Measurements from ENCODE around the gene WAS. TPM values are rescaled to one million over a fixed set of nuclear protein-coding genes. Genes with fewer than 3 reads are reported as not detected.

WAS gene
- polyA plus RNA-seq, 3 donors, result 22.8 to 159 (median 38.0) TPM

DNA sequence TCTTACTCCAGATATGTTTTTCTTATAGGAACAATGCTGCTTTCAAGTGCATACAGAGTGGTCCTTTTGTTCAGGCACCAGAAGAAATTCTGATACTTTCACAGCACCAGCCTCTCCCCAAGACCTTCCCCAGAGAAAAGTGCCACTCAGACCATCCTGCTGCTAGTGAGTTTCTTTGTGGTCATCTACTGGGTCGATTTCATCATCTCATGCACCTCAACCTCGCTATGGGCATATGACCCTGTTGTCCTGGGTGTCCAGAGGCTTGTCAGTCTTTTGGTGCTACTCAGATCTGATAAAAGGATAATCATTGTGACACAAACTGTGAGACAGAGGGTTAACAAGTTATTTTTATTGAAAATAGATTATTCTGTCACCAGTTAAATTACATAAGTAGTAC is 46.8 kb upstream of the WAS start:
- H3K4me1 Mint-ChIP-seq, result peaks cover 2% of the 10 kb centered on the region
- Histone ChIP-seq H3K9me3 (replicated peaks in 1 of 2; ENCODE audit: control insufficient read depth in 1 of 2, insufficient read depth in 1 of 2, low read length in 2 of 2) (no peaks in the 10 kb centered on the region), H3K4me2 (replicated peaks; ENCODE audit: extremely low read depth, low read length, poor library complexity, severe bottlenecking) (no peak overlapping the region), H3K9ac (ENCODE audit: insufficient read depth, low read length, poor library complexity, severe bottlenecking) (no peak overlapping the region), H3K4me3 (replicated peaks in 1 of 3; ENCODE audit: low read depth in 2 of 3, low read length in 3 of 3) (no peak overlapping the region), H3K27ac (ENCODE audit: low read depth in 1 of 2, low read length in 2 of 2) (no peak overlapping the region), H3K36me3 (replicated peaks in 1 of 2; ENCODE audit: control insufficient read depth in 1 of 2, insufficient read depth in 2 of 2, low read length in 2 of 2) (no peaks in the 10 kb centered on the region), H3K27me3 (ENCODE audit: control insufficient read depth in 2 of 2, insufficient read depth in 2 of 2, low read length in 2 of 2) (no peaks in the 10 kb centered on the region), H3K79me2 (ENCODE audit: insufficient read depth, low read length) (no peaks in the 10 kb centered on the region), H3K4me1 (ENCODE audit: control insufficient read depth in 1 of 2, insufficient read depth in 2 of 2, low read length in 2 of 2) (peaks cover 4 to 6% of the 10 kb centered on the region in 2 donors), H4K20me1 (ENCODE audit: insufficient read depth, low read length) (no peaks in the 10 kb centered on the region), H2AFZ (ENCODE audit: insufficient read depth, low read depth, low read length, poor library complexity, severe bottlenecking) (peak overlapping the region; percentile 13)
- WGBS (ENCODE audit: insufficient coverage), result no CpG with 5 or more reads among the region's 2 CpGs
- no peak overlapping the region for H3K27ac Mint-ChIP-seq
- H3K36me3 Mint-ChIP-seq, result no peaks in the 10 kb centered on the region
- TF ChIP-seq, protein P1, sequence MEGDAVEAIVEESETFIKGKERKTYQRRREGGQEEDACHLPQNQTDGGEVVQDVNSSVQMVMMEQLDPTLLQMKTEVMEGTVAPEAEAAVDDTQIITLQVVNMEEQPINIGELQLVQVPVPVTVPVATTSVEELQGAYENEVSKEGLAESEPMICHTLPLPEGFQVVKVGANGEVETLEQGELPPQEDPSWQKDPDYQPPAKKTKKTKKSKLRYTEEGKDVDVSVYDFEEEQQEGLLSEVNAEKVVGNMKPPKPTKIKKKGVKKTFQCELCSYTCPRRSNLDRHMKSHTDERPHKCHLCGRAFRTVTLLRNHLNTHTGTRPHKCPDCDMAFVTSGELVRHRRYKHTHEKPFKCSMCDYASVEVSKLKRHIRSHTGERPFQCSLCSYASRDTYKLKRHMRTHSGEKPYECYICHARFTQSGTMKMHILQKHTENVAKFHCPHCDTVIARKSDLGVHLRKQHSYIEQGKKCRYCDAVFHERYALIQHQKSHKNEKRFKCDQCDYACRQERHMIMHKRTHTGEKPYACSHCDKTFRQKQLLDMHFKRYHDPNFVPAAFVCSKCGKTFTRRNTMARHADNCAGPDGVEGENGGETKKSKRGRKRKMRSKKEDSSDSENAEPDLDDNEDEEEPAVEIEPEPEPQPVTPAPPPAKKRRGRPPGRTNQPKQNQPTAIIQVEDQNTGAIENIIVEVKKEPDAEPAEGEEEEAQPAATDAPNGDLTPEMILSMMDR (IDR thresholded peaks at IDR 0.05), result no peak
- no peak for DNase-seq
- peaks cover 0 to 3% (median 0%) of the 10 kb centered on the region in 7 donors for H3K9me3 Mint-ChIP-seq
- H3K27me3 Mint-ChIP-seq (ENCODE audit: low read depth in 3 of 3), result peaks cover 0 to 6% (median 0%) of the 10 kb centered on the region in 3 donors
- intact Hi-C loops (cut with micrococcal nuclease), result no loop called here
- H3K4me3 Mint-ChIP-seq, result no peak overlapping the region

DNA sequence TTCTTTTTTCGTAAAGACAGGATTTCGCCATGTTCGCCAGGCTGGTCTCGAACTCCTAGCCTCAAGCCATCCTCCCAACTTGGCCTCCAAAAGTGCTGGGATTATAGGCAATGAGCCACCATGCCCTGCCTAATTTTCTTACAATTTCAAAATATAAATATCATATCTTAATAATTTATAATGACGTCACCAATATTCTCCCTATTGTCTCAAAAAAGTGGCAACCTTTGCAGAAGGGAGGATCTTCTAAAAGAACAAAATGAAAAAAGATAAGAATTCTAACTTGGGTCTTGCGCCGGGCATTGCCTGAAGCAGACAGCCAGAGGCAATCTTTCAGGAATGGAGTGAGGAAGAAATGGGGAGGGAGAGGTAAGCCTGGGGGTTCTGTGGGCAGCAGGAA is 37.9 kb upstream of the WAS start:
- intact Hi-C loops (cut with micrococcal nuclease), result loop anchor here (10.0 kb wide), 1 partner anchor 49 kb away; the partner anchor contains the start of gene SUV39H1 (in 2 of the 2)
- TF ChIP-seq, protein P1 (IDR thresholded peaks at IDR 0.05), result no peak
- no peaks in the 10 kb centered on the region for H3K27me3 ChIP-seq (ENCODE audit: control insufficient read depth in 2 of 2, insufficient read depth in 2 of 2, low read length in 2 of 2)

More for the DNA sequence above, 37.9 kb upstream of the WAS start:
- DNase-seq, result no peak
- Histone ChIP-seq H3K4me1 (ENCODE audit: control insufficient read depth in 1 of 2, insufficient read depth in 2 of 2, low read length in 2 of 2) (no peaks in the 10 kb centered on the region), H3K36me3 (replicated peaks in 1 of 2; ENCODE audit: control insufficient read depth in 1 of 2, insufficient read depth in 2 of 2, low read length in 2 of 2) (no peaks in the 10 kb centered on the region), H3K4me3 (replicated peaks in 1 of 3; ENCODE audit: low read depth in 2 of 3, low read length in 3 of 3) (no peak overlapping the region), H3K9ac (ENCODE audit: insufficient read depth, low read length, poor library complexity, severe bottlenecking) (no peak overlapping the region), H4K20me1 (ENCODE audit: insufficient read depth, low read length) (no peaks in the 10 kb centered on the region), H3K4me2 (replicated peaks; ENCODE audit: extremely low read depth, low read length, poor library complexity, severe bottlenecking) (no peak overlapping the region), H3K79me2 (ENCODE audit: insufficient read depth, low read length) (no peaks in the 10 kb centered on the region), H3K27ac (ENCODE audit: low read depth in 1 of 2, low read length in 2 of 2) (no peak overlapping the region), H2AFZ (ENCODE audit: insufficient read depth, low read depth, low read length, poor library complexity, severe bottlenecking) (no peak overlapping the region), H3K9me3 (replicated peaks in 1 of 2; ENCODE audit: control insufficient read depth in 1 of 2, insufficient read depth in 1 of 2, low read length in 2 of 2) (no peaks in the 10 kb centered on the region)
- peak overlapping the region in 2 of 7 donors; percentile 41 to 68 for H3K27ac Mint-ChIP-seq
- H3K27me3 Mint-ChIP-seq (ENCODE audit: low read depth in 3 of 3), result peaks cover 0 to 3% (median 0%) of the 10 kb centered on the region in 3 donors
- WGBS (ENCODE audit: insufficient coverage), result 100% methylated on average over 2 of the region's 7 CpGs
- H3K4me3 Mint-ChIP-seq, result no peak overlapping the region
- H3K36me3 Mint-ChIP-seq, result no peaks in the 10 kb centered on the region
- peaks cover 0 to 4% (median 0%) of the 10 kb centered on the region in 7 donors for H3K9me3 Mint-ChIP-seq
- peaks cover 2% of the 10 kb centered on the region for H3K4me1 Mint-ChIP-seq

Measured in CD14-positive monocyte (primary cell).